Bone marrow (tissue), 2 donors: ENCODE results near the gene PLAAT2.
"Not testable (repeated sequence)": the region's sequence is repeated elsewhere in the genome, so short reads cannot be mapped to it uniquely, and the experiment has no call there.

Source experiments
- DNase-seq, 2 donors: peaks; one replicate each; lab custom pipeline; 2025; lab: John Stamatoyannopoulos, UW

PLAAT2 gene

GRCh38 chr11:63563201-63564055, at the start of gene PLAAT2:
Gene PLAAT2 (minus strand): TSS chr11:63563379. CDS start chr11:63563324, 55 bp downstream.
- DNase-seq = no peak

DNA sequence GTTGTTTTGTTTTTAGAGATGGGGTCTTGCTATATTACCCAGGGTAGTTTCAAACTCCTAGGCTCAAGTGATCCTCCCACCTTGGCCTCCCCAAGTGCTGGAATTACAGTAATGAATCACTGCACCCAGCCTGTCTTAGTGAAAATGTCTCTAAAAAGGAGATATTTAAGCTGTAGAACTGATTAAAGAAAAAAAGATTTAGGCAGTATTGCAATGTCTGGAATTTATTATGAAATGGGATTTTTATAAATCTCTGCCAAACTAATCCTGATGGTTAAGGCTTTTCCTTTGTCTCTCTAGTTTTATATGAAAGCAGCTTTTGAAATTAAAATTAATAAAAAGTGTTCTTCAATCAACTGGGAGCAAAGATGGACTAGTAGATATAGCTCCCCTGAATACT, 49.0 kb upstream of the PLAAT2 start:
- no peak for DNase-seq

GRCh38 chr11:63611395-63611747, 48.2 kb upstream of the PLAAT2 start:
- DNase-seq = no peak

DNA sequence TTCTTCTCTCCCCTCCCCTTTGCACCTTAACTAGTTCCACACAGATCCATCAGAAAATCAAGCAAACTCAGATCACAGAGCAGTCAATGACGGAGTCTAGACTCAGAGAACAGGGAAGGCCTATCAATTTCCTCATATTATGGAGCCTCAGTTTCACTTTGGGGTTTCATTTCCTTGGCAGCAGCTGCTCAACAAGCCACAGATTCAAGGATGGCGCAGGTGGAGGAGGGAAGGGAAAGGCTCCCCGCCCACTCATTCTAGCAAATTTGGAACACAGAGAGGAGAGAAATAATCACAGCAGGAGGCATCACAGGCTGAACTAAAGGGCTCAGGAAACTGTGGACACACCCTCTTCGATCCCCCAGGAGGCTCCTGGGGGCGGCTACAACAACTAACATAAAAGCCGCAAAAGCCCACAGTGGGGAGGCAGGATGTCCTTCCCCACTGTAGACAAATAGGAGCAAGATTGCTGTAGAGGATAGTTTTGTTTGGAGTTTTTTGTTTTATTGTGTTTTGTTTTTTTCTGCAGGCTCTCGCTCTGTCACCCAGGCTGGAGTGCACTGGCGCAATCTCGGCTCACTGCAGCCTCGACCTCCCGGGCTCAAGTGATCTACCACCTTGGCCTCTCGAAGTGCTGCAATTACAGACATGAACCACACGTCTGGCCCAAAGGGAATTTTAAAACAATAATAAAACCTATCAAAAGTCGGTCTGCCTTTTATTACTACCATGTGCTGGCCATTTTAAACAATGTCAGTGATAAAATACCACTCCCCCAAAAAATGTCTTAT, 47.6 kb upstream of the PLAAT2 start:
- DNase-seq = no peak

- no peak for DNase-seq
Observed at GRCh38 chr11:63609971-63610580, 46.9 kb upstream of the PLAAT2 start.

DNA sequence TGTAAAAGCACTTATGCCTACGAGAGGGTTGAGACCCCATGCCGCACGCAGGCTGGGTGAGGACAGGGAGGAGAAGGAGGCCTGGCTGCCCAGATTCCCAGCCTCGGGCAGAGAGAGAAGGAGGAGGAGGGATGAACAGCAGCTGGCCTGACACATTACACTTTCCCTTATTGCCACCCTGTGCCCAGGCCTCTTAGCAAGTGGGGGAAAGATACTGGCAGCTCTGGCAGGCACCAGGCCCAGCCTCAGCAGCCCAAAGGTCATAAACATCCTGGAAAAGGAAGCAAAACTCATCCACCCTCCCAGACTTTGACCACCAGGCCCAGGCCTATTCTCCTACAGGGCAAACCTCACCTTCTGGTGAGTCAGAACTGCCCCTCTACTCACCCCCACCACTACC, 46.4 kb upstream of the PLAAT2 start:
- DNase-seq = no peak

GRCh38 chr11:63608353-63609345, 45.5 kb upstream of the PLAAT2 start:
- DNase-seq = no peak

DNA sequence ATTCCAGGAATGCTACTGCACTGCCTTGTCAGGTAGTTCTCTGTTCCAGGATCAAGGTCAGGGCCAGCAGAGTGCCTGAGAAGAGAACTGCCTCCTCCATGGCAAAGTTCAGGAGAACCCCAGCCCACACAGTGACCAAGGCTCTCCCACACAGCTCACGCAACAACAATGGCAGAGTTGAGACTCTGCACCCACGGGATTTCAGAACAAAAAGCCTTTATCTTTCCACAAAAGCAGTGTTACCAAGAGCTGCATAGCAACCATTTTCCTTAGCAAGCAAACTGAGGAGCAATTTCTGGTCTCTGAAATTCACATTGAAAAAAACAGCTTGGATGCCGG, 40.0 kb upstream of the PLAAT2 start:
- no peak for DNase-seq

GRCh38 chr11:63602290-63603179, 39.4 kb upstream of the PLAAT2 start:
- DNase-seq = not testable (repeated sequence)

- DNase-seq = no peak
Observed at GRCh38 chr11:63599211-63600122, 36.3 kb upstream of the PLAAT2 start.

- DNase-seq = no peak
Observed at GRCh38 chr11:63598556-63598955, 35.4 kb upstream of the PLAAT2 start.

DNA sequence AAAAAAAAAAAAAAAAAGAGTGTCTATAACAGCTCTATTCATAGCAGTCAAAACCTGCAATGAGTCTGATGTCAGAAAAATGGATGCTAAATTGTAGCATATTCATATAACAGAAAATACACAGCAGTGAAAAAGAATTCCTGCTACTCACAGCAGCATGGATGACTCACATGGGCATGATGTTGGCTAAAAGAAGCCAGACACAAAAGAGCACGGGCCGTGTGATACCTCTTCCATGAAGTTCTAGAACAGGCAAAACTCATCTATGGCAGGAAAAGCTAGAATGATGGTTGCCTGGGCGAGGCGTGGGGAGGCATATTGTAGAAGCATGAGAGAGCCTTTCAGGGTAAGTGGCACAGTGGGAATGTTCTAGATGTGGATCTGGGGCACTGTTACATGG, 32.1 kb upstream of the PLAAT2 start:
- no peak for DNase-seq

GRCh38 chr11:63592975-63593395, 29.8 kb upstream of the PLAAT2 start:
- DNase-seq = no peak

DNA sequence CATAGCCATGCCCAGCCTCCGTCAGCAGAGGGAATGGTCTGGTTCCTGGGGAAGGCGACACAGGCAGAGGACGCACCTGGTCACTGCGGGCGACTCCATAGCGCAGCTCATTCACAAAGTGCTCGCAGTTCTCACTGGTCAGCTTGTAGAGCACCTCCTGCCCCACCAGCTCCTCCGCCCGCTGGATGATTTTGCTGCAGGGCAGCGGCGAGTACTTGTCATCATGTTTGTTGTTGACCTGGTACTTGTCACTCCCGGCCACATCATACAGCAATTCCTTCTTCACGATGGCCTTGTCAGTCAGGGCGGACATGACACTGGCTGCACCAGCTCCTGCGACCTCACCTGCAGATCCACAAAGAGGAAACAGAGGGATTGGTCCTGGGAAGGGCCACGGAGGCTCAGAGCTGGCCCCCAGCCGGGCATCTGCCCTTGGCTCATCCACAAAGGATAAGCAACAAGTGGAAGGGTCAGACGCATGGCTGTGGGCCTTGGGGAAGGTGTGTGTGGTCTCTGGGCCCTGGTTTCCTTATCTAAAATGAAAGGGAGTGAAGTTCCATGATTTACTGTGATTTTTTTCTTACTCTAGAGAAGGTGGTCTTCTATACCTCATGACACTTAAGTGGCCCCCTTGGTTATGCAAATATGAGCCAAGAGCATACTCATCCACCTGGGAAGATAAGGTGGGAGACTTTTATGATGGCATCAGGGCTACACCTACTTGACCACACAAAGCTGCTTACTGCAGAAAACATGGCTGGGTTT, 27.0 kb upstream of the PLAAT2 start:
- no peak for DNase-seq

- DNase-seq = no peak
Observed at GRCh38 chr11:63589000-63589399, 25.8 kb upstream of the PLAAT2 start.

- no peak for DNase-seq
Observed at GRCh38 chr11:63586451-63587166, 23.4 kb upstream of the PLAAT2 start.

DNA sequence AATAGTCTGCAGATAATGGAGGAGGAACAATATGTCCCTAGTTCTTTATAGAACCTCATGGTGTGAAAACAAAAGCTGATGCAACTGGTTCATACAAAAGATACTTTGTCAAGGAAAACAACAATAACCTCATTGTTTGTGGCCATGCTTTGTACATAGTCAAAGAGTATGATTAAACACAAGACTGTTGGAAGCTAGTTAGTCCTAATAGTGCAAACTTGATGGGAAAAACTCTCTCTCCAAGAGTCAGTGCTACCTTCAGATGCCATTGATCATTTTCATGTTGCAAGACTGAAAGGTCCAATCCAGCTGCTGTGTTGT, 20.1 kb upstream of the PLAAT2 start:
- DNase-seq = no peak

DNA sequence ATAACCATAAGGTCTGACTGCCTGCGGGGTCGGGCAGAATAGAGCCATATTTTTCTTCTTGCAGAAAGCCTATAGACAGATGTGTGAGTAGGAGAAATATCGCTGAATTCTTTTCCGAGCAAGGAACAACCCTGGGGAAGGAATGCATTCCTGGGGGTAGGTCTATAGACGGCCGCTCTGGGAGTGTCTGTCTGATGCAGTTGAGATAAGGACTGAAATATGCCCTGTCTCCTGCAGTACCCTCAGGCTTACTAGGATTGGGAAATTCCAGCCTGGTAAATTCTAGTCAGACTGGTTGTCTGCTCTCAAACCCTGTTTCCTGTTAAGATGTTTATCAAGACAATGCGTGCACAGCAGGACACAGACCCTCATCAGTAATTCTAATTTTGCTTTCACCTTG, 18.0 kb upstream of the PLAAT2 start:
- DNase-seq = not testable (repeated sequence)
